A549 (cell line): ENCODE results near the gene TMEM198. TPM values are rescaled to one million over a fixed set of nuclear protein-coding genes. Genes with fewer than 3 reads are reported as not detected.

Experiments used
- ATAC-seq, 2 experiments: fragments of 200-7000 bp in 1 of 2; fragments of >200 bp in 1 of 2; cut with Nextera tagmentation in 1 of 2; cut with Tn5 transposase in 1 of 2; 3 replicates each; pipeline versions ENCODE4 v1.8.0 to v1.9.1; 2018 to 2020; ENCODE audit warnings: mild to moderate bottlenecking in 1 of 2, moderate library complexity in 1 of 2
- CTCF ChIA-PET: fragments of 300-600 bp; sonication (Branson Sonifier 250); formaldehyde crosslinking; extraction: SDS; loops from one replicate; lab custom pipeline; 2021; ENCODE audit warnings: antibody characterized with exemption, inconsistent platforms; lab: Yijun Ruan, JAX
- POLR2A ChIA-PET: fragments of 350-600 bp; formaldehyde crosslinking; extraction: SDS; loops from one replicate; lab custom pipeline; 2021; ENCODE audit warnings: antibody characterized with exemption, inconsistent platforms; lab: Yijun Ruan, JAX
- DNase-seq, 2 experiments: peaks; one replicate each; pipeline versions ENCODE4 v3.0.0 to v3.0.0-alpha.2; 2011 to 2016; ENCODE audit warnings: low read depth in 1 of 2, low spot score in 1 of 2
- FAIRE-seq: peaks from 2 replicates; lab custom pipeline; 2011; peaks lifted over from hg19 to GRCh38; lab: Jason Lieb, UNC
- H3K27ac ChIP-seq, 2 experiments: fragments of >200 bp; sonication (Bioruptor Twin); formaldehyde crosslinking; 3 replicates each; pipeline ENCODE4 v1.5.1; 2016 to 2017
- H3K4me1 ChIP-seq: fragments of >200 bp; sonication (Bioruptor Twin); formaldehyde crosslinking; 3 replicates; pipeline ENCODE4 v1.6.1; 2016
- H3K4me2 ChIP-seq: fragments of >200 bp; sonication (Bioruptor Twin); formaldehyde crosslinking; 3 replicates; pipeline ENCODE4 v1.6.1; 2016
- H3K4me3 ChIP-seq: fragments of >200 bp; sonication (Bioruptor Twin); formaldehyde crosslinking; 3 replicates; pipeline ENCODE4 v1.5.1; 2016
- H3K9me3 ChIP-seq: fragments of >200 bp; sonication (Bioruptor Twin); formaldehyde crosslinking; 3 replicates; pipeline ENCODE4 v1.6.1; 2016
- CBX2 ChIP-seq: fragments of 200-600 bp; sonication (generic); IDR thresholded peaks from 2 replicates; pipeline ENCODE4 v1.6.1; 2016; ENCODE audit warnings: low read depth, mild to moderate bottlenecking, borderline replicate concordance
- CEBPB ChIP-seq, 2 experiments: fragments of >200 bp in 1 of 2; sonication (Bioruptor Twin) in 1 of 2; formaldehyde crosslinking in 1 of 2; IDR thresholded peaks; 2 replicates each; pipeline ENCODE4 v1.6.1; 2012 to 2016
- CHD2 ChIP-seq: fragments of 150-350 bp; IDR thresholded peaks from 2 replicates; pipeline ENCODE4 v1.6.1; 2014; ENCODE audit warnings: low read length; ENCODE audit not compliant: partially characterized antibody
- E2F6 ChIP-seq: IDR thresholded peaks from 2 replicates; pipeline ENCODE4 v1.6.1; 2012; ENCODE audit warnings: low read depth, borderline replicate concordance
- EHMT2 ChIP-seq: fragments of 200-600 bp; sonication (generic); IDR thresholded peaks from 2 replicates; pipeline ENCODE4 v1.6.1; 2016; ENCODE audit warnings: antibody characterized with exemption, low read depth, mild to moderate bottlenecking, moderate library complexity
- EP300 ChIP-seq, 2 experiments: fragments of >200 bp; sonication (Bioruptor Twin); formaldehyde crosslinking; IDR thresholded peaks; 2 replicates in 1 of 2; 3 replicates in 1 of 2; pipeline ENCODE4 v1.6.1; 2016 to 2017
- ESRRA ChIP-seq: fragments of 150-350 bp; IDR thresholded peaks from 2 replicates; pipeline ENCODE4 v1.6.1; 2014; ENCODE audit warnings: mild to moderate bottlenecking, low read length, borderline replicate concordance
- FOSB ChIP-seq: fragments of 250-450 bp; sonication (Bioruptor Pico); IDR thresholded peaks from 2 replicates; pipeline ENCODE4 v1.5.0; 2020; ENCODE audit warnings: mild to moderate bottlenecking, moderate library complexity
- HES2 ChIP-seq: fragments of >200 bp; sonication (Bioruptor Twin); formaldehyde crosslinking; IDR thresholded peaks from 2 replicates; pipeline ENCODE4 v1.6.1; 2016
- HEYL ChIP-seq: fragments of 250-450 bp; sonication (Bioruptor Pico); IDR thresholded peaks from 2 replicates; pipeline ENCODE4 v1.8.0; 2021; ENCODE audit warnings: mild to moderate bottlenecking, moderate library complexity
- HOXB13 ChIP-seq: fragments of 250-450 bp; sonication (Bioruptor Pico); IDR thresholded peaks from 2 replicates; pipeline ENCODE4 v1.5.0; 2020; ENCODE audit warnings: low read depth, mild to moderate bottlenecking, moderate library complexity
- KDM5A ChIP-seq: fragments of 200-600 bp; sonication (generic); IDR thresholded peaks from 2 replicates; pipeline ENCODE4 v1.6.1; 2016; ENCODE audit warnings: antibody characterized with exemption, mild to moderate bottlenecking
- POLR2A ChIP-seq: IDR thresholded peaks from 2 replicates; pipeline ENCODE4 v1.6.1; 2012; ENCODE audit warnings: mild to moderate bottlenecking, low read length
- RARB ChIP-seq: fragments of 250-450 bp; sonication (Bioruptor Pico); IDR thresholded peaks from 2 replicates; pipeline ENCODE4 v1.8.0; 2021; ENCODE audit warnings: mild to moderate bottlenecking, moderate library complexity
- RFX5 ChIP-seq: fragments of 450-650 bp; IDR thresholded peaks from 2 replicates; pipeline ENCODE4 v1.7.1; 2014; ENCODE audit warnings: antibody characterized with exemption, mild to moderate bottlenecking, moderate library complexity
- SREBF2 ChIP-seq: fragments of 450-650 bp; IDR thresholded peaks from 2 replicates; pipeline ENCODE4 v1.6.1; 2014; ENCODE audit warnings: mild to moderate bottlenecking, moderate library complexity
- TP53 ChIP-seq: fragments of 250-450 bp; sonication (Bioruptor Pico); IDR thresholded peaks from 2 replicates; pipeline ENCODE4 v1.5.0; 2021; ENCODE audit warnings: mild to moderate bottlenecking, moderate library complexity
- USF2 ChIP-seq: fragments of 450-650 bp; IDR thresholded peaks from 2 replicates; pipeline ENCODE4 v1.6.1; 2014; ENCODE audit warnings: antibody characterized with exemption
- ZC3H11A ChIP-seq: fragments of 450-650 bp; IDR thresholded peaks from 2 replicates; pipeline ENCODE4 v1.6.1; 2014; ENCODE audit warnings: antibody characterized with exemption, mild to moderate bottlenecking
- ZFP36 ChIP-seq: fragments of 450-650 bp; IDR thresholded peaks from 2 replicates; pipeline ENCODE4 v1.6.1; 2014; ENCODE audit warnings: borderline replicate concordance; ENCODE audit not compliant: partially characterized antibody
- WGBS: methylation state at CpG from one replicate; pipeline ENCODE4 v1.1.6; 2017; ENCODE audit errors: missing lambda C conversion rate; 5-methylcytosine and 5-hydroxymethylcytosine counted together
- polyA plus RNA-seq, 4 experiments: library from polyadenylated mRNA; depleted of rRNA in 3 of 4; stranded (reverse); fragments of >200 nt; fragmentation: RNase III in 1 of 4; extraction: RNeasy Plus Mini Kit Qiagen cat#74134 plus additional on column Dnase treatment in 1 of 4; gene quantifications; 2 replicates in 3 of 4; 3 replicates in 1 of 4; pipeline ENCODE4 v1.2.3, GENCODE V29; 2011 to 2017
- TF ChIP-seq, protein P1 (sequence below): IDR thresholded peaks from 2 replicates; pipeline ENCODE4 v1.6.1; 2012

TMEM198 gene
- polyA plus RNA-seq, 2 of the 4 experiments (the other 2 are of a cell fraction) = 0.31 to 0.37 TPM

GRCh38 chr2:219565130-219566080 is 21.6 kb downstream of the TMEM198 start (continued):
- no peak for TF ChIP-seq RFX5
- TF ChIP-seq, protein P1, sequence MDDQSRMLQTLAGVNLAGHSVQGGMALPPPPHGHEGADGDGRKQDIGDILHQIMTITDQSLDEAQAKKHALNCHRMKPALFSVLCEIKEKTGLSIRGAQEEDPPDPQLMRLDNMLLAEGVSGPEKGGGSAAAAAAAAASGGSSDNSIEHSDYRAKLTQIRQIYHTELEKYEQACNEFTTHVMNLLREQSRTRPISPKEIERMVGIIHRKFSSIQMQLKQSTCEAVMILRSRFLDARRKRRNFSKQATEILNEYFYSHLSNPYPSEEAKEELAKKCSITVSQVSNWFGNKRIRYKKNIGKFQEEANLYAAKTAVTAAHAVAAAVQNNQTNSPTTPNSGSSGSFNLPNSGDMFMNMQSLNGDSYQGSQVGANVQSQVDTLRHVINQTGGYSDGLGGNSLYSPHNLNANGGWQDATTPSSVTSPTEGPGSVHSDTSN = no peak
- no peak for TF ChIP-seq EHMT2
- no peak for TF ChIP-seq TP53
- no peak for TF ChIP-seq POLR2A

GRCh38 chr2:219566640-219567039 is 22.8 kb downstream of the TMEM198 start:
- no peak overlapping the region for H3K4me2 ChIP-seq
- DNase-seq (no peak), ATAC-seq (no peak), FAIRE-seq (no peak)
- H3K9me3 ChIP-seq = no peaks in the 10 kb centered on the region
- ChIA-PET CTCF (interaction anchor here (2.2 kb wide), 1 partner anchor 24 kb away, joined by 10 read pairs; the partner anchor contains the start of genes CHPF and TMEM198), POLR2A (no interaction called here)
- no peak overlapping the region for H3K27ac ChIP-seq
- WGBS = 86% methylated on average over 11 of the region's 11 CpGs
- no peak overlapping the region for H3K4me3 ChIP-seq
- TF ChIP-seq EHMT2 (no peak), RFX5 (no peak), CHD2 (no peak), CBX2 (no peak), CEBPB (IDR thresholded peaks at IDR 0.05) (no peak), HEYL (CRISPR knock-in tag) (no peak), KDM5A (no peak), ZFP36 (no peak), POLR2A (no peak), FOSB (CRISPR knock-in tag) (no peak), HES2 (no peak), SREBF2 (no peak)
- peaks cover 8% of the 10 kb centered on the region; the same call in 2 of the 3 replicates for H3K4me1 ChIP-seq

GRCh38 chr2:219567131-219567530 is 23.3 kb downstream of the TMEM198 start:
- WGBS = 95% methylated on average over 18 of the region's 18 CpGs
- POLR2A ChIA-PET = no interaction called here
- H3K4me1 ChIP-seq = peaks cover 12% of the 10 kb centered on the region
- CTCF ChIA-PET = interaction anchor here (0.6 to 2.2 kb wide), 2 partner anchors 24 to 255 kb away, joined by 3 to 10 read pairs; partner anchors contain the start of genes CHPF and TMEM198
- H3K4me3 ChIP-seq = no peak overlapping the region
- H3K27ac ChIP-seq = no peak overlapping the region
- DNase-seq (no peak), FAIRE-seq (no peak), ATAC-seq (no peak)
- H3K9me3 ChIP-seq = no peaks in the 10 kb centered on the region
- TF ChIP-seq POLR2A (peak; percentile 17; the same call in 1 of the 2 replicates), ZC3H11A (no peak)
- H3K4me2 ChIP-seq = no peak overlapping the region

DNA sequence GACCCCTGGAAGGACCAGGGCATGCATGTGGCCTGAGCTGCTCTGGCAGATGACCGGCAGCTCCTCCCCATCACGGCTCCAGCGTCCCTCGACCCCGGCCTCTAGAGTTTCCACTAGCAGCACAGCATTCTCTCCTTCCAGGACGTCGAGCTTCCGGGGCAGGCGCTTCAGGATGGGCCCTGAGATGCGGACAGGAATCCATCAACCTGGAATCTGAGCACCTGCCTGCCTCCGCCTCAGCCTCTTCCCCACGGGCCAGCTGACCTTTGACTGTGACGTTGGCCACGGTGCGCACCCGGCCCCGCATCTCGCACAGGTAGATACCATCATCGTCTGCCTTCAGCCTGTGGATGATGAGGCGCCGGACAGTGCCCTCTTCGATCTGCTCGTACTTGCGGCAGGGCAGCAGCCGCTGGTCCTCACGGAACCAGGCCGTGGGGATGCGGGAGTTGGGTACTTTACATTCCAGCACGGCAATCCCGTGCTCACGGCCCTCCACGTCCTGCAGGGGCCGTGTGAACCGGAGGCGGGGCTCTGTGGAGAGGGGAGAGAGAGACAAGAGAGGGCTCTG is 24.0 kb downstream of the TMEM198 start:
- 92% methylated on average over 25 of the region's 35 CpGs for WGBS
- ATAC-seq = no peak
- POLR2A ChIA-PET = no interaction called here
- H3K4me1 ChIP-seq = peaks cover 14% of the 10 kb centered on the region
- no peaks in the 10 kb centered on the region for H3K9me3 ChIP-seq
- H3K4me3 ChIP-seq = no peak overlapping the region
- TF ChIP-seq RARB (CRISPR knock-in tag) (no peak), E2F6 (no peak), ZC3H11A (no peak), EP300 (IDR thresholded peaks at IDR 0.05) (no peak), POLR2A (no peak), USF2 (no peak), EHMT2 (no peak), HOXB13 (CRISPR knock-in tag) (no peak), ESRRA (no peak), HEYL (CRISPR knock-in tag) (no peak)
- no peak overlapping the region for H3K27ac ChIP-seq
- CTCF ChIA-PET = interaction anchor here (0.6 kb wide), 1 partner anchor 256 kb away, joined by 3 read pairs; no protein-coding TSS in a partner anchor
- H3K4me2 ChIP-seq = no peak overlapping the region
- no peak for DNase-seq
- FAIRE-seq = no peak
